Neural progenitor cell (in vitro differentiated cells): ENCODE measurements around the gene STAT2. TPM values are rescaled to one million over a fixed set of nuclear protein-coding genes. Genes with fewer than 3 reads are reported as not detected.
"Not testable (repeated sequence)": the region's sequence is repeated elsewhere in the genome, so short reads cannot be mapped to it uniquely, and the experiment has no call there.

Experiments
- DNase-seq: peaks from one replicate; pipeline ENCODE4 v3.0.0-alpha.2; 2016; ENCODE audit warnings: low spot score
- H2AFZ ChIP-seq: fragments of 200-600 bp; sonication (generic); replicated peaks from 2 replicates; pipeline ENCODE4 v1.6.1; 2016; ENCODE audit warnings: antibody characterized with exemption
- H3F3A ChIP-seq: fragments of 200-600 bp; sonication (generic); 2 replicates; pipeline ENCODE4 v1.6.1; 2016; ENCODE audit warnings: antibody characterized with exemption, low read depth
- H3K27ac ChIP-seq: fragments of 200-600 bp; sonication (generic); 2 replicates; pipeline ENCODE4 v1.5.1; 2016; ENCODE audit warnings: mild to moderate bottlenecking
- H3K27me3 ChIP-seq: fragments of 200-600 bp; sonication (generic); 2 replicates; pipeline ENCODE4 v1.6.1; 2016; ENCODE audit warnings: mild to moderate bottlenecking, moderate library complexity
- H3K36me3 ChIP-seq: fragments of 200-600 bp; sonication (generic); 2 replicates; pipeline ENCODE4 v1.5.1; 2016
- H3K4me1 ChIP-seq: fragments of 200-600 bp; sonication (generic); 2 replicates; pipeline ENCODE4 v1.6.1; 2016; ENCODE audit warnings: mixed run types
- H3K4me2 ChIP-seq: fragments of 200-600 bp; sonication (generic); 2 replicates; pipeline ENCODE4 v1.6.1; 2016
- H3K4me3 ChIP-seq: fragments of 200-600 bp; sonication (generic); 2 replicates; pipeline ENCODE4 v1.5.1; 2016
- H3K79me2 ChIP-seq: fragments of 200-600 bp; sonication (generic); 2 replicates; pipeline ENCODE4 v1.6.1; 2016; ENCODE audit warnings: low read depth
- H3K9ac ChIP-seq: fragments of 200-600 bp; sonication (generic); 2 replicates; pipeline ENCODE4 v1.6.1; 2016
- H3K9me3 ChIP-seq: fragments of 200-600 bp; sonication (generic); 2 replicates; pipeline ENCODE4 v1.5.1; 2016; ENCODE audit warnings: low read depth
- H4K20me1 ChIP-seq: fragments of 200-600 bp; sonication (generic); 2 replicates; pipeline ENCODE4 v1.6.1; 2016; ENCODE audit warnings: low read depth
- H3K27ac Mint-ChIP-seq: 3 replicates; pipeline ENCODE4 v1.8.0; 2021; ENCODE audit warnings: mixed read lengths
- H3K27me3 Mint-ChIP-seq: 2 replicates; pipeline ENCODE4 v1.8.0; 2022; ENCODE audit warnings: low read depth, mild to moderate bottlenecking, inconsistent platforms, moderate library complexity, mixed read lengths; ENCODE audit not compliant: insufficient read depth
- H3K36me3 Mint-ChIP-seq: 3 replicates; pipeline ENCODE4 v1.8.0; 2021; ENCODE audit warnings: mixed read lengths
- H3K4me1 Mint-ChIP-seq: 3 replicates; pipeline ENCODE4 v1.8.0; 2021; ENCODE audit warnings: mixed read lengths
- H3K4me3 Mint-ChIP-seq: 3 replicates; pipeline ENCODE4 v1.8.0; 2021; ENCODE audit warnings: mild to moderate bottlenecking, moderate library complexity, mixed read lengths
- H3K9me3 Mint-ChIP-seq: 3 replicates; pipeline ENCODE4 v1.8.0; 2020; ENCODE audit warnings: mixed read lengths
- CTCF ChIP-seq: fragments of 200-600 bp; sonication (generic); IDR thresholded peaks from 2 replicates; pipeline ENCODE4 v1.5.1; 2017; ENCODE audit warnings: antibody characterized with exemption, mild to moderate bottlenecking
- EZH2 ChIP-seq: fragments of 200-600 bp; sonication (generic); IDR thresholded peaks from 2 replicates; pipeline ENCODE4 v1.6.1; 2017; ENCODE audit warnings: antibody characterized with exemption, mild to moderate bottlenecking, moderate library complexity
- EZH2phosphoT487 ChIP-seq: fragments of 200-600 bp; sonication (generic); IDR thresholded peaks from 2 replicates; pipeline ENCODE4 v1.6.1; 2017; ENCODE audit warnings: antibody characterized with exemption
- total RNA-seq: library from RNA; depleted of rRNA; stranded (reverse); fragments of >200 nt; gene quantifications from 2 replicates; pipeline ENCODE4 v1.2.3, GENCODE V29; 2015; ENCODE audit warnings: low replicate concordance

The STAT2 gene
- total RNA-seq, 1 donor from 2014 or later, result 86.4 TPM

GRCh38 chr12:56351325-56351724 is 8.6 kb downstream of the STAT2 start:
- H3K9ac ChIP-seq, result no peak overlapping the region
- Mint-ChIP-seq H3K27me3 (peaks cover 2% of the 10 kb centered on the region), H3K36me3 (peaks cover 32% of the 10 kb centered on the region), H3K9me3 (no peaks in the 10 kb centered on the region), H3K4me1 (no peaks in the 10 kb centered on the region), H3K4me3 (no peak overlapping the region), H3K27ac (no peak overlapping the region)
- no peak overlapping the region for H3K4me3 ChIP-seq
- DNase-seq, result no peak
- peaks cover 5% of the 10 kb centered on the region for H3K36me3 ChIP-seq
- H3K27me3 ChIP-seq, result no peaks in the 10 kb centered on the region
- H3K27ac ChIP-seq, result no peak overlapping the region
- no peaks in the 10 kb centered on the region for H3K4me1 ChIP-seq
- TF ChIP-seq EZH2phosphoT487, result no peak
- TF ChIP-seq CTCF, result no peak
- TF ChIP-seq EZH2, result no peak
- no peak overlapping the region for H3K4me2 ChIP-seq
- H3F3A ChIP-seq, result no peaks in the 10 kb centered on the region
- no peaks in the 10 kb centered on the region for H3K79me2 ChIP-seq
- H3K9me3 ChIP-seq, result no peaks in the 10 kb centered on the region
- no peaks in the 10 kb centered on the region for H4K20me1 ChIP-seq
- no peak overlapping the region for H2AFZ ChIP-seq

DNA sequence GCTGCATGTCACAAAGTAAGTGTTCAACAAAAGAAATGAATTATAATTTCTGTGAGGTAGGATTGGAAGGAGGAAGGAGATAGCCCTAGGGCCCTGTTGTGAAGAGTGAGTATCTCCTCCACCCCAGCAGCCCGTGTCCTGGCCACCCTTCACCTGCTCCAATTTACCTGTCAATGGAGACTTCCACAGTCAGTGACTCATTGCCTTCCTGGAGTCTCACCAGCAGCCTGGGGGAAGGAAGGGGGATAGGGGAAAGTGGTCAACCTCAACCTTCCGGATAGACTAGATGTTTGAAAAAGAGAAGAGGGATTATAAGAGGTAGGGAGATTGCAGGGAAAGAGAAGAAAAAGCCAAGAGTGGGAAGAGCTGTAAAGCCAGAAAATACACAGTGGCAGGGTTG is 9.2 kb downstream of the STAT2 start:
- Histone ChIP-seq H3K36me3 (peaks cover 5% of the 10 kb centered on the region), H3F3A (no peaks in the 10 kb centered on the region), H3K79me2 (no peaks in the 10 kb centered on the region), H4K20me1 (no peaks in the 10 kb centered on the region), H3K27me3 (no peaks in the 10 kb centered on the region), H3K27ac (no peak overlapping the region), H3K4me3 (no peak overlapping the region), H3K4me2 (no peak overlapping the region), H2AFZ (no peak overlapping the region), H3K4me1 (no peaks in the 10 kb centered on the region), H3K9me3 (no peaks in the 10 kb centered on the region), H3K9ac (no peak overlapping the region)
- Mint-ChIP-seq H3K27ac (peak overlapping the region; percentile 17), H3K4me3 (no peak overlapping the region), H3K27me3 (peaks cover 2% of the 10 kb centered on the region), H3K36me3 (peaks cover 34% of the 10 kb centered on the region), H3K4me1 (peaks cover 3% of the 10 kb centered on the region), H3K9me3 (no peaks in the 10 kb centered on the region)
- TF ChIP-seq CTCF (no peak), EZH2 (no peak), EZH2phosphoT487 (no peak)
- no peak for DNase-seq

GRCh38 chr12:56348776-56349175 is 11.1 kb downstream of the STAT2 start:
- TF ChIP-seq EZH2 (no peak), EZH2phosphoT487 (no peak)
- Mint-ChIP-seq H3K4me3 (no peak overlapping the region), H3K9me3 (no peaks in the 10 kb centered on the region), H3K27ac (no peak overlapping the region), H3K27me3 (peaks cover 2% of the 10 kb centered on the region), H3K36me3 (peaks cover 31% of the 10 kb centered on the region), H3K4me1 (peaks cover 3% of the 10 kb centered on the region)
- no peak overlapping the region for H3K4me3 ChIP-seq
- no peak overlapping the region for H3K4me2 ChIP-seq
- H3F3A ChIP-seq, result no peaks in the 10 kb centered on the region
- H2AFZ ChIP-seq, result no peak overlapping the region
- H3K4me1 ChIP-seq, result no peaks in the 10 kb centered on the region
- no peaks in the 10 kb centered on the region for H3K9me3 ChIP-seq
- H4K20me1 ChIP-seq, result no peaks in the 10 kb centered on the region
- no peaks in the 10 kb centered on the region for H3K27me3 ChIP-seq
- H3K9ac ChIP-seq, result no peak overlapping the region
- no peaks in the 10 kb centered on the region for H3K79me2 ChIP-seq
- DNase-seq, result no peak
- peaks cover 5% of the 10 kb centered on the region for H3K36me3 ChIP-seq
- H3K27ac ChIP-seq, result no peak overlapping the region

DNA sequence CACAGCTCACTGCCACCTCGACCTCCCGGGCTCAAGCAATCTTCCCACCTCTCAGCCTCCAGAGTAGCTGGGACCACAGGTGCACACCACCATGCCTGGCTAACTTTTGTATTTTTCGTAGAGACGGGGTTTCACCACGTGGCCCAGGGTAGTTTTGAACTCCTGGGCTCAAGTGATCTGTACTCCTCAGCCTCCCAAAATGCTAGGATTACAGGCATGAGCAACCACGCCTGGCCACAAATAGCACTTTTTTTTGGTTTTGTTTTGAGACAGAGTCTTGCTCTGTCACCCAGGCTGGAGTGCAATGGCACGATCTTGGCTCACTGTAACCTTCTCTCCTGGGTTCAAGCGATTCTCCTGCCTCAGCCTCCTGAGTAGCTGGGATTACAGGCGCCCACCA is 12.7 kb downstream of the STAT2 start:
- H3K27me3 Mint-ChIP-seq, H3K27me3 ChIP-seq, DNase-seq, H3K9me3 Mint-ChIP-seq, H2AFZ ChIP-seq, H3K27ac ChIP-seq, H3K4me2 ChIP-seq, H3K36me3 ChIP-seq, H3K4me1 ChIP-seq, H3K4me3 ChIP-seq, H3K4me3 Mint-ChIP-seq, H3F3A ChIP-seq, H3K4me1 Mint-ChIP-seq, H3K27ac Mint-ChIP-seq, H3K9ac ChIP-seq, H3K9me3 ChIP-seq, H4K20me1 ChIP-seq, H3K79me2 ChIP-seq: not testable (repeated sequence)
- H3K36me3 Mint-ChIP-seq, result peaks cover 31% of the 10 kb centered on the region
